Suprapubic skin (tissue), 3 donors: Measurements from ENCODE around the gene PLD5.

ENCODE experiments used
- CTCF ChIP-seq, 2 donors: fragments of 200-600 bp in 1 of 2; fragments of 450-650 bp in 1 of 2; sonication (generic) in 1 of 2; IDR thresholded peaks; one replicate each; pipeline ENCODE4 v1.5.1; 2016 to 2019; ENCODE audit warnings: antibody characterized with exemption in 2 of 2, mild to moderate bottlenecking in 1 of 2, moderate library complexity in 1 of 2
- POLR2A ChIP-seq, 2 donors: fragments of 450-650 bp; IDR thresholded peaks; one replicate each; pipeline ENCODE4 v1.6.1; 2017; ENCODE audit warnings: antibody characterized with exemption in 2 of 2, mild to moderate bottlenecking in 2 of 2, moderate library complexity in 2 of 2

GRCh38 chr1:242506724-242507123 lies 17.8 kb downstream of the PLD5 start:
- TF ChIP-seq CTCF (IDR thresholded peaks at IDR 0.05) (no peak), POLR2A (IDR thresholded peaks at IDR 0.05) (no peak)
